Activated CD8-positive, alpha-beta memory T cell treated with anti-CD3 and anti-CD28 coated beads for 36 hours (primary cell): ENCODE results near the gene AGR3. TPM values are rescaled to one million over a fixed set of nuclear protein-coding genes. Genes with fewer than 3 reads are reported as not detected.

Experiments used
- CTCF ChIA-PET: fragments of 350-600 bp; sonication (Branson Sonifier 250); formaldehyde crosslinking; loops from one replicate; lab custom pipeline; 2021; ENCODE audit warnings: antibody characterized with exemption; lab: Charles Lee
- POLR2A ChIA-PET: fragments of 350-600 bp; sonication (Branson Sonifier 250); formaldehyde crosslinking; loops from one replicate; lab custom pipeline; 2021; ENCODE audit warnings: antibody characterized with exemption; lab: Charles Lee
- total RNA-seq, 2 experiments: library from RNA; stranded (reverse); gene quantifications; one replicate each; pipeline ENCODE4 v1.2.3, GENCODE V29; 2021

The AGR3 gene
- not detected for total RNA-seq

- POLR2A ChIA-PET, result no interaction called here
- CTCF ChIA-PET, result no interaction called here
Measured at GRCh38 chr7:16881844-16882243, at the start of gene AGR3. TSS of gene AGR3 (minus strand) at chr7:16881983. CDS start at chr7:16878618, 3,365 bp downstream.

DNA sequence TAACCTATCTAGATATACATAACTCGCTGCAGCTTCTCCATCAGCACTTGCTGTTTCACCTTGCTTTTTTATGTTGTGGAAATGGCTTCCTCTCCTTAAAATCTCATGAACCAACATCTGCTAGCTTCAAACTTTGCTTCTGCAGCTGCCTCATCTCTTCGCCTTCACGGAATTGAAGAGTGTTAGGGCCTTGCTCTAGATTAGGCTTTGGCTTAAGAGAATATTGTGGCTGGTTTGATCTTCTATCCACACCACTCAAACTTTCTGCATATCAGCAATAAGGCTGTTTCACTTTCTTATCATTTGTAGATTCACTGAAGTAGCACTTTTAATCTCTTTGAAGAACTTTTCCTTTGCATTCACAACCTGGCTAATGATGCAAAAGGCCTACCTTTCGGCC lies 49.2 kb upstream of the AGR3 start:
- ChIA-PET POLR2A (no interaction called here), CTCF (no interaction called here)

DNA sequence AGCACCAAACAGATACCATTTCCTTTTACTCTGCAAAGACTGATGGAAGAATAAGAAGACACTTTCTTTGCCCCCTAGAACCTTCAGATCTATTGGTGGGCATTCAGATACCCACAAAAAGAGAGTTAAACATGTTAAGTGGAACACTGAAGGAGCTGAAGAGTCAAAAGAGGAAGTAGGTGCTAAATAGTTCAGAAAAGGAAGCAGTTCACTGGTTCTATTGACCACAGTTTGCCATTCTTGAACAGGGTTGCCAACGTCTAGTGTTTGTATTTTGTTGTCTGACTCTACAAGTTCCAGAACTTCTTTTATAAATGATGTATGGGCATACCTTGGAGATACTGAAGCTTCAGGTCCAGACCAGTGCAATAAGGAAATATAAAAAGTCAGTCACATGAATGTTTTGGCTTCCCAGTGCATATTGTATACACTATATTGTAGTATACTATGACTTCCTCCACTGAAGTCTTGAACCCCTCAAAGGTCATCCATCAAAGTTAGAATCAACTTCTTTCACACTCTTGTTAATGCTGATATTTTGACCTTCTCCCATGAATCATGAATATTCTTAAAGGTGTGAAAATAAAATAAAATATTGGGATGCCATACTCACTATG lies 47.5 kb upstream of the AGR3 start:
- ChIA-PET CTCF (interaction anchor here (1.3 kb wide), 1 partner anchor 11 kb away, joined by 4 read pairs; no protein-coding TSS in a partner anchor), POLR2A (no interaction called here)

- ChIA-PET POLR2A (no interaction called here), CTCF (no interaction called here)
Measured at GRCh38 chr7:16926861-16927260, 45.1 kb upstream of the AGR3 start.

GRCh38 chr7:16926283-16926682 lies 44.5 kb upstream of the AGR3 start:
- ChIA-PET CTCF (no interaction called here), POLR2A (no interaction called here)

DNA sequence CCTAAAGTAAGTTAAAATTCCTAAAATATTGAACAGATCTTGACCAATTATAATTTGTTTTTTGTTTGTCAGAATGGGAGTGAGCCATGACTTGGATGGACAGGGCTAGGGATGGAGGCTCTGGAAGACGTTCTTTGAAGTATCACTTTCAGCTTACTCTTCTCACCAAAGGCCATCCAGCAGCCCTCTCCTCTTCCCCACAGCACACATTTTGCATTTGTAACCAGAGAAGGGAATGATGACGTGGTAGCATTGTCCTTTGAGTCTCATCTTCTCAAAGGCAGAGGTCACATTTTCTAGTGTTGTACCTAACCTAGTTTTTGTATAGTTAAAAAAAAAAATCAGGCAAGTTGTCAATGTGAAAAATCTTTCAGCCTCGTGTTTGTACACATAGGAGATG lies 43.8 kb upstream of the AGR3 start:
- POLR2A ChIA-PET, result no interaction called here
- CTCF ChIA-PET, result no interaction called here

- ChIA-PET CTCF (no interaction called here), POLR2A (no interaction called here)
Measured at GRCh38 chr7:16923019-16923418, 41.2 kb upstream of the AGR3 start.

- CTCF ChIA-PET, result no interaction called here
- POLR2A ChIA-PET, result no interaction called here
Measured at GRCh38 chr7:16921644-16922257, 40.0 kb upstream of the AGR3 start.

DNA sequence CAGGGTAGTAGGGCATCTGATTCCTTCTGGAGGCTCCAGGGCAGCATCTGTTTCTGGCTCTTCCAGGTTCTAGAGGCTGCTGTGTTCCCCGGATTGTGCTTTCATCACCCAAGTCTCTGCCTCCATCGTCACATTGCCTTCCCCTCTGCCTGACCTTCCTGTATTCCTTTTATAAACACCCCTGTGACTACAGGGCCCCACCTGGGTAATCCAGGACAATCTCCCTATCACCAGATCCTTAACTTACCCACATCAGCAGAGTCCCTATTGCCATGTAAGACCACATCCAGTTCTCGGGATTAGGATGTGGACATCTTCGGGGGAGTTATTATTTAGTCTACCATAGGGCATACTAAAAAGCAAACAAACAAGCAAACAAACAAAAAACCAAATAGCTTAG lies 39.4 kb upstream of the AGR3 start:
- ChIA-PET CTCF (interaction anchor here (0.8 kb wide), 1 partner anchor 58 kb away, joined by 3 read pairs; no protein-coding TSS in a partner anchor), POLR2A (no interaction called here)

- ChIA-PET POLR2A (no interaction called here), CTCF (interaction anchor here (0.6 kb wide), 1 partner anchor 749 kb away, joined by 3 read pairs; no protein-coding TSS in a partner anchor)
Measured at GRCh38 chr7:16919440-16919839, 37.7 kb upstream of the AGR3 start.

- ChIA-PET CTCF (interaction anchor here (0.6 to 1.7 kb wide), 3 partner anchors 11 to 199 kb away, joined by 4 to 6 read pairs (median 4); no protein-coding TSS in a partner anchor), POLR2A (no interaction called here)
Measured at GRCh38 chr7:16918288-16918895, 36.6 kb upstream of the AGR3 start.

- ChIA-PET CTCF (no interaction called here), POLR2A (no interaction called here)
Measured at GRCh38 chr7:16916738-16917137, 35.0 kb upstream of the AGR3 start.

GRCh38 chr7:16916105-16916639 lies 34.4 kb upstream of the AGR3 start:
- CTCF ChIA-PET, result no interaction called here
- POLR2A ChIA-PET, result no interaction called here

GRCh38 chr7:16915405-16915804 lies 33.6 kb upstream of the AGR3 start:
- POLR2A ChIA-PET, result no interaction called here
- CTCF ChIA-PET, result no interaction called here

DNA sequence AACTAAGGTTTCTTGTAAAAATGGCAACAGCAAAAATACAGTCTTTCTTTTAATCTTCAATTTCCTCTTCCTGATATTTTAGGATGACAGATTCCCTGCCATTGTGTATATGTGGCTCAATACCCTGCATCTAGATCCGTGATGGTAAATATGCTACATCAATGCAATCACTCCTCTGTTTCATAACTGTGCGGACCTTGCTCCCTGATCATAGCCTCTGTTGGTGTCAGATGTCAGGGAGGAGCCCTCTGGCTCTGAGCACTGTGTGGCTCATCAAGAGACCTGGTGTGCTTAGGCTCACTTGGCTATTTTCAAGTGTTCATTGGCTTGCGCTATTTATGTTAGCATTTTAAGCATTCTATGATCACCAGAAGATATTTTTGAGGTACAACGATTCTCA lies 33.0 kb upstream of the AGR3 start:
- ChIA-PET CTCF (interaction anchor here (0.6 kb wide), 1 partner anchor 269 kb away, joined by 3 read pairs; no protein-coding TSS in a partner anchor), POLR2A (no interaction called here)

GRCh38 chr7:16913643-16914042 lies 31.9 kb upstream of the AGR3 start:
- CTCF ChIA-PET, result interaction anchor here (0.6 to 0.9 kb wide), 2 partner anchors 20 to 176 kb away, joined by 3 read pairs; no protein-coding TSS in a partner anchor

GRCh38 chr7:16912540-16912939 lies 30.8 kb upstream of the AGR3 start:
- CTCF ChIA-PET, result no interaction called here
- POLR2A ChIA-PET, result no interaction called here

More at GRCh38 chr7:16913643-16914042, 31.9 kb upstream of the AGR3 start:
- POLR2A ChIA-PET, result no interaction called here

DNA sequence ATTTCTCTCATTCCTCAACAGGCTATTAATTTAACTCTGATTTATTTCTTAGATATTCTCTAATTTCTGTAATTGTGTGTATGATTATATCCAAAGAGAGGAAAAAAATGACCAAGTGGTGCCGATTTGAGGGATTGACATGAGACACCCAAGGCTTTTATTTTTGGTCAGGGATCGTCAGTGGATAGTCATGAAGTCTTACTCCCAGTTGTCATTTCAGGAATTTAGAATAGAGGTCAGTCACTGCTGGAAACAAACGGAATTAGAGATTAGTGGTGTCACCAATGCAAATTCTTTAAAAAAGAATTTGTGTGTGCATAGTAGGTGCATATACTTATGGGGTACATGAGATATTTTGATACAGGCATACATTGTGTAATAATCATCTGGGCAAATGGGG lies 26.8 kb upstream of the AGR3 start:
- CTCF ChIA-PET, result no interaction called here
- POLR2A ChIA-PET, result no interaction called here

DNA sequence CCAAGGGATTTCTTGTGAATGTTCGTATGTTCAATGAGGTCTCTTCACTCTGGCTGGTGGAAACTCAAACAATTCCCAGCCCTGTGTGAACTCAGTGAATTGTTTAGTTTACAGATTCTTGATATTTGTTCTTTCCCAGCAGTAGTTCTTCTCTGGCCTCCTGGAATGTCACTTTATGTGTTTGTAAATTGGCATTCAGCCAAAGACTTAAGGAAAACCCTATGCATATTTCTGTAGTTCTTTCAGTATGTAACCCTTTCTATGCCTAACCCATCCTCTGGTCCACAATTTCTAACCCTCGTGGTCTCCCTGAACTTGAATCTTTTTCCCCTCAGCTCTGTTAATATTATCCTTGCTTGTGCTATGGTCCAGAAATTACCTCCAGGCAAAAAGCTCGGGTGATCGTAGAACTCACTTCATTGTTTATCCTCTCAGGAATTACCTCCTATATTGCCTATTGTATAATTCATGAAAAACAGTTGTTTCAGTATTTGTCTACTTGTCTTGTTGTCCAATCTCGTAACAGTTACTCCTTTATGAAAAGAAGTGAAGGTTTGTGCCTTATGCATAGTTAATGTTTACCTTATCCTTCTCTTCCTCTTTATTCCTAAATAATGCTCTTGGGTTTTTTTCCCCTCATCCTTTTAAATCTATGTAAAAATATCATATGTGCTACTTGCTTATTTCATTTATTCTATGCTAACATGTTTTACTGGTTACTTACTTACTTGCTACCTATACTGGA lies 23.7 kb upstream of the AGR3 start:
- ChIA-PET CTCF (no interaction called here), POLR2A (no interaction called here)

DNA sequence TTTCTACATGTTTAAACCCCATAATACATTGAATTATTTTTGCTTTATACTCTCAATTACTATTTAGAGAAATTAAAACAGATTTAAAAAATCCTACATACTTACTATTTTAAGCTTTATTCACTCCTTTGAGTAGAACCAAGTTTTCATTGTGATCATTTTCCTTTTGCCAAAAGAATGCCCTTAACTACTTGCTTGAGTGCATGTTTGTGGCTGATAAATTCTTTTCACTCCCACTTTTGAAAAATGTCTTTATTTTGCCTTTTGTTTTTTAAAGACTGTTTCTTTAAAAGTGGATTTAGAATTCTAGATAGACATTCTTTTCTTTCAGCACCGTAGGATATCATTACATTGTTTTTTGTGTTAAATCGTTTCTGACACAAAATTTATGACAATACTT lies 22.3 kb upstream of the AGR3 start:
- ChIA-PET POLR2A (no interaction called here), CTCF (no interaction called here)
